ENCODE results near the gene DCTN1. TPM values are rescaled to one million over a fixed set of nuclear protein-coding genes. Genes with fewer than 3 reads are reported as not detected.

Gene DCTN1
- total RNA-seq, 3 donors from 2014 or later: 92.2 to 125 (median 103) TPM

- H3K9me3 ChIP-seq: no peaks in the 10 kb centered on the region
- H3K27me3 ChIP-seq: no peaks in the 10 kb centered on the region
- H3K4me1 ChIP-seq: peaks cover 0 to 24% of the 10 kb centered on the region in 2 donors
- H3K4me3 ChIP-seq: no peak overlapping the region
- no peaks in the 10 kb centered on the region for H3K36me3 ChIP-seq
- DNase-seq (ENCODE audit: low spot score in 2 of 2): no peak
- intact Hi-C loops (cut with DNase I; ENCODE audit: low total_unique reads): no loop called here
- no peak overlapping the region for H3K27ac ChIP-seq
- TF ChIP-seq POLR2A (IDR thresholded peaks at IDR 0.05): no peak
Measured at GRCh38 chr2:74381751-74382150, 1.6 kb upstream of the DCTN1 start.

- TF ChIP-seq POLR2A (IDR thresholded peaks at IDR 0.05): no peak
- TF ChIP-seq CTCF (IDR thresholded peaks at IDR 0.05): no peak
- TF ChIP-seq POLR2AphosphoS5 (IDR thresholded peaks at IDR 0.05): no peak
- intact Hi-C loops (cut with DNase I; ENCODE audit: low total_unique reads): no loop called here
- Histone ChIP-seq H3K4me1 (peaks cover 0 to 18% of the 10 kb centered on the region in 2 donors), H3K9me3 (no peaks in the 10 kb centered on the region), H3K27ac (no peak overlapping the region), H3K27me3 (no peaks in the 10 kb centered on the region), H3K4me3 (no peak overlapping the region), H3K36me3 (no peaks in the 10 kb centered on the region)
- DNase-seq (ENCODE audit: low spot score in 2 of 2): no peak
Measured at GRCh38 chr2:74378007-74378406, 2.1 kb downstream of the DCTN1 start.

GRCh38 chr2:74375838-74376237 lies 4.3 kb downstream of the DCTN1 start:
- intact Hi-C loops (cut with DNase I; ENCODE audit: low total_unique reads): no loop called here
- H3K9me3 ChIP-seq: no peaks in the 10 kb centered on the region
- H3K4me3 ChIP-seq: no peak overlapping the region
- H3K27me3 ChIP-seq: no peaks in the 10 kb centered on the region
- H3K36me3 ChIP-seq: no peaks in the 10 kb centered on the region
- no peak overlapping the region for H3K27ac ChIP-seq
- TF ChIP-seq POLR2A (IDR thresholded peaks at IDR 0.05) (no peak), POLR2AphosphoS5 (IDR thresholded peaks at IDR 0.05) (no peak), CTCF (IDR thresholded peaks at IDR 0.05) (no peak)
- H3K4me1 ChIP-seq: peaks cover 0 to 15% of the 10 kb centered on the region in 2 donors
- no peak for DNase-seq (ENCODE audit: low spot score in 2 of 2)

GRCh38 chr2:74374509-74375205 lies 5.5 kb downstream of the DCTN1 start:
- no peak for TF ChIP-seq POLR2AphosphoS5 (IDR thresholded peaks at IDR 0.05)
- no peak for TF ChIP-seq CTCF (IDR thresholded peaks at IDR 0.05)
- TF ChIP-seq POLR2A (IDR thresholded peaks at IDR 0.05): no peak
- H3K27ac ChIP-seq: peak overlapping the region in 1 of 2 donors; percentile 9
- no peaks in the 10 kb centered on the region for H3K9me3 ChIP-seq
- intact Hi-C loops (cut with DNase I; ENCODE audit: low total_unique reads): no loop called here
- peak in 1 of 2 donors; percentile 28 for DNase-seq (ENCODE audit: low spot score in 2 of 2)
- no peaks in the 10 kb centered on the region for H3K27me3 ChIP-seq
- peaks cover 0 to 3% of the 10 kb centered on the region in 2 donors for H3K4me1 ChIP-seq
- H3K4me3 ChIP-seq: peak overlapping the region; percentile 7 to 44 (median 21)
- H3K36me3 ChIP-seq: peaks cover 6% of the 10 kb centered on the region

GRCh38 chr2:74373985-74374384 lies 6.1 kb downstream of the DCTN1 start:
- DNase-seq (ENCODE audit: low spot score in 2 of 2): no peak
- no peaks in the 10 kb centered on the region for H3K4me1 ChIP-seq
- H3K4me3 ChIP-seq: peak overlapping the region; percentile 7 to 44 (median 21)

More at GRCh38 chr2:74373985-74374384, 6.1 kb downstream of the DCTN1 start:
- TF ChIP-seq POLR2A (IDR thresholded peaks at IDR 0.05) (no peak), CTCF (IDR thresholded peaks at IDR 0.05) (no peak), POLR2AphosphoS5 (IDR thresholded peaks at IDR 0.05) (no peak)
- H3K9me3 ChIP-seq: no peaks in the 10 kb centered on the region
- H3K36me3 ChIP-seq: peaks cover 6% of the 10 kb centered on the region
- no peaks in the 10 kb centered on the region for H3K27me3 ChIP-seq
- intact Hi-C loops (cut with DNase I; ENCODE audit: low total_unique reads): no loop called here
- H3K27ac ChIP-seq: peak overlapping the region in 1 of 2 donors; percentile 9

Measured in breast epithelium (tissue), 4 donors.